HG03159 (cell line): ENCODE results near the gene ANKDD1A.
A peak's percentile ranks its signal among the peaks of the same experiment; 100 is the strongest.

ENCODE experiments used
- ATAC-seq: cut with Tn5 transposase; IDR thresholded peaks from one replicate; pipeline ENCODE4 v1.9.1; 2021; ENCODE audit warnings: mild to moderate bottlenecking, moderate library complexity; ENCODE audit not compliant: unreplicated experiment

The ANKDD1A gene

DNA sequence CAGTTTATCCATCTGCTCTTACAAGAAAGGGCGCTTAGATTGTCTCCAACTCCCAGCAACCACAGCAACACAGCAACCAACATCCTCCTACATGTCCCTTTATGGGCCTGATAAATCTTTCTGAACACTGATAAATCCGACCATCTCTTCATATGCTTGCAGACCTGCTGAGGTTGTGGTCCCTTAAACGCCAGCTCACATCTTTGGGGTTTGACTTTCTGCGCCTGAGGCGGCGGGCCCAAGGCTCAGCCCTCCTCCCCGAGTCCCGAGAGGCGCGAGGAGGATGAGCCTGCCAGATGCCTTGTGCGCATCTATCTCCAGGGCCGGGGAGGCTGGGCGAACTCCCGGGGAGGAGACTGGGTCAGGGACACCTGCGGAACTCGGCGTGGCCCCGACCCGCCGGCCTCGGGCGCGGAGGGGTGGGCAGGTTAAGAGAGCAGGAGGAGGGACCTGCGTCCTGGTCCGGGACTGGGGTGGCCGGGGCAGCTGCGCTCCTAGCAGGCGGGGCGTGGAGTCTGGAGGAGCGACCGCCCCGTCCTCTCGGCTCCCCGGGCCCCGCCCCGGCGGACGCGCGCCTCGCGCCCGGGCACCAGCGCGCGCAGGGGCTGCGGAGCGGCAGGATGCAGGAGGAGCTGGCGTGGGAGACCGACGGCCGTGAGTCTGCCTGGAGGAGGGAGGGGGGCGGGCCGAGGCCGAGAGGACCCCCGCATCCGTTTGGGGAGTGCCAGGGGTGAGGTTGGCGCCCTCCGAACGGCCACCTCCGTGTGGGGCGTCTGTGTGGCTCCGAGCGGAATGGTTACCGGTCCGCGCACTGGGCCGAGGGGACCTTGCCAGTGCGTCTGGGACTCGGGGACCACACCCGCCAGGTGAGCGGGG is at the start of gene ANKDD1A:
TSS of gene ANKDD1A (plus strand) at position 592 of the 876 bp plus-strand sequence. CDS start at position 621, 29 bp downstream.
- peak; percentile 60 for ATAC-seq

DNA sequence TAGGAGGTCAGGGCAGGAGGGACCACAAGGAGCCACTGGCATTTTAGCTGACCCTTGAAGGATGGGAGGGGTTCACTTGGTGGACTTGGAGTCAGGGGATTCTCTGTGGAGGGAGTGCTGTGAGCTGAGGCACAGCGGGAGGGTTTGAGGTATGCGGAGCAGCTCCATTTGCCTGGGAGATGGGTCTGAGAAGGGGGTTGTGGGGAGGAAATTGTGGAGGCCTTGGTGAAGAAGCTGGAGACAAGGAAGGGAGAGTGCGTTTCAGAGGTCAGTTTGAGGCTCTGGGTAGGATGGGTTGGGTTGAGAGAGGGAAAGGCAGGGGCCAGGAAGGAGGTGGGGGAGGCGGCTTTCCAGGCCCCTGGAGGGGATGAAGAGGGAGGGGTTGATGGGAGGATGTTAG is 49.7 kb upstream of the ANKDD1A start:
- ATAC-seq: no peak

DNA sequence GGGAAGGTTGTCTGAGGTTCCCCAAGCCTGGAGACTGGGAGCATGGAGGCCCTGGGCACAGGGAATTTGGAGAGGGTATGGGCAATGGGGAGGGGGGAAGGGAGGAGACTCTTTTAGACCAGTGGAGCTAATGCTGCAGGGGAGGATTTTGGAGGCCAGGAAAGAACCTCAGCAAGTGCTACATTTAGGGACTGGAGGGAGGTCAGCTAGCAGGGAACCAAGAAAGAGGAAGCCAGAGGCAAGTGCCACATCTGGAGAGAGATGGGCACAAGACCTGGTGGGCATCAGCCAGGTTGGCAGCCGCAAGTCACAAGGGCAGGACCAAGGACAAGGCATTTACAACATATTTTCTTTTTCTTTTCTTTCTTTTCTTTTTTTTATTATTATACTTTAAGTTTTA is 49.3 kb upstream of the ANKDD1A start:
- no peak for ATAC-seq

DNA sequence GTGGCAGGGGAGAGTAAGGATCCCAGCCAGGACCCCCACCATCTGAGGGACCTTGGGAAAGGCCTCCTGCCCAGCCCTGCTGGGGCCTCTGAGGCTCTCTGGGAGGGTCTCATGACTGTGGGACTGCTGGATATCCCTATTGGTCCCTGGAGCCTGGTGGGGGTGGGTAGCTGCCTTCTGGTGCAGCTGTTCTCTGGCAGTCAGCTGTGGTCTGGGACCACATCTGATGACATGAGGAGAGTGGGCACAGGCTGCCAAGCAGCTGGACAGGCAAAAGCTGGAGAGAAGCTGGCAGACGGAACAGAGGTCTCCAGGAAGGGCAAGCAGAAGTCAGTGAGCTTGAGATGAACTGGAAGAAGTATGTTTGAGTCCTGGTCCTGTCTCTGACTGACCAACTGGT is 47.6 kb upstream of the ANKDD1A start:
- ATAC-seq: no peak

DNA sequence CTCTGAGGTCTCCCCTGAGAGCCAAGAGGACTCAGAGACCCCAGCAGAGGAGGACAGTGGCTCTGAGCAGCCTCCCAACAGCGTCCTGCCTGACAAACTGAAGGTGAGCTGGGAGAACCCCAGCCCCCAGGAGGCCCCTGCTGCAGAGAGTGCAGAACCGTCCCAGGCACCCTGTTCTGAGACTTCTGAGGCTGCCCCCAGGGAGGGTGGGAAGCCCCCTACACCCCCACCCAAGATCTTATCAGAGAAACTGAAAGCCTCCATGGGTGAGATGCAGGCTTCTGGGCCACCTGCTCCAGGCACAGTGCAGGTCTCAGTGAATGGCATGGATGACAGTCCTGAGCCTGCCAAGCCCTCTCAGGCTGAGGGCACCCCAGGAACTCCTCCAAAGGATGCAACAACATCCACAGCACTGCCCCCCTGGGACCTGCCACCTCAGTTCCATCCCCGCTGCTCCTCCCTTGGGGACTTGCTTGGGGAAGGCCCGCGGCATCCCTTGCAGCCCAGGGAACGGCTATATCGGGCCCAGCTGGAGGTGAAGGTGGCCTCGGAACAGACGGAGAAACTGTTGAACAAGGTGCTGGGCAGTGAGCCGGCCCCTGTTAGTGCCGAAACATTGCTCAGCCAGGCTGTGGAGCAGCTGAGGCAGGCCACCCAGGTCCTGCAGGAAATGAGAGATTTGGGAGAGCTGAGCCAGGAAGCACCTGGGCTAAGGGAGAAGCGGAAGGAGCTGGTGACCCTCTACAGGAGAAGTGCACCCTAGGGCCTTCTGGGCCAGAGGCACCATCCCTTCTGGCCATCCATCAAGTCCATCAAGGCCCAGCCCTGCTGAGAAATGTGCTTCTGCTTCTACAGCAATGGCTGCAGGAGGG is 46.3 kb upstream of the ANKDD1A start:
- no peak for ATAC-seq

DNA sequence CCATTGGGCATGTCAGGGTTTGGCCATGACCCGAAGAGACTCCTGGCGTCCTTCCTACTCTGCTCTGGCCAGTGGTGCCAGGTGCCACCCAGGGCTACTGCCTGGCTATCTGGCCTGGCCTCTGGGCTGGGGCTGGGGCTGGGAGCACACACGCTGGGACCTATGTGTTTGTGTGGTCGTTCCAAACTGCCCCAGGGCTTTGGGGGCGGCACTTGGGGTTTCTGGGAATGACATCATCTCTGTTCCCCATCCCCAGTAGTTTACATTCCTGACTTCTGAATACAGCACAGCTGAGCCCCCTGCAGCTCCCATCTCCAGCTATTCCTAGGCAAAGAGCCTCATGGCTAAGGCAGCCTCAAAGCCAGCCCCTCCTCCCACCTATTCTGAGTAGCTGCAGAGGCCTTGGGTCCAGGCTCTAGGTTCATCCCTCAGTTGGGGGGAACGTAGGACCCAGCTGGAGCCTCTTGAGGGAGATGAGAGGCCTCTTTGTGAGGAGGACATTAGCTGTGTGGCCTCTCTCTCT is 45.6 kb upstream of the ANKDD1A start:
- ATAC-seq: no peak

DNA sequence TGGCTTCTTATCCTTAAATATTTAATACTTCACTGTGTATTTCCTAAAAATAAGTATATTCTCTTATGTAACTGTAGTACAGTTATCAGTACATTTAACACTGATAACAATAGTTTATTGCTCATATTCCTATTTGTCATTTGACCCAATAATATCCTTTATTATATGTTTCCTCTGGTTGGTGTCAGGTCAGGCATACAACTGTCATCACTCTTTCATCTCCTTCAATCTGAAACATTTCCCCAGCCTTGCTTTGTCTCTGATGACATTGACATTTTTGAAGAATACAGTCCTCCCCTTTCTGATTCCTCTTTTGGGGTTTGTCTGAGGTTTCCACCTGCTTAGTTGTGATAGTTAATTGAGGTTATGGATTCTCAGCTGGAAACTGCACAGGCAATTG is 42.2 kb upstream of the ANKDD1A start:
- ATAC-seq: no peak

DNA sequence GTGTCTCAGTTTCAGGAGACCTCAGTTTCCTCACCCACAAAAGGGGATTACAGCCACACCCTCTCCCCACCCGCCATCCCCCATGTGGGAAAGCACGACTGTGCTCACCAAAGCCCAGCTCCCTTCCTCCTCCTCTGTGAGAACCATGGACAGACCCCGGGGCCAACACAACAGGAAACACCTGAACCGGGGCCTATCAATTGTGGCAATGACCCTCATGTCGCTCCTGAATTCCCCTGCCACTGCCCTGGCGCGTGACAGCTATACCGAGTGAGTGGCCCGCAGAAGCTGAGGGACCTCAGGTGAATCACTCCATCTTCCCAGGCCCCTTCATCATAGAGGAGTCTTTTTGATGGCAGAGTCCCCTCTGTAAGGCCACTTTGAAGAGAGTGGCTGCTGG is 41.3 kb upstream of the ANKDD1A start:
- ATAC-seq: no peak

DNA sequence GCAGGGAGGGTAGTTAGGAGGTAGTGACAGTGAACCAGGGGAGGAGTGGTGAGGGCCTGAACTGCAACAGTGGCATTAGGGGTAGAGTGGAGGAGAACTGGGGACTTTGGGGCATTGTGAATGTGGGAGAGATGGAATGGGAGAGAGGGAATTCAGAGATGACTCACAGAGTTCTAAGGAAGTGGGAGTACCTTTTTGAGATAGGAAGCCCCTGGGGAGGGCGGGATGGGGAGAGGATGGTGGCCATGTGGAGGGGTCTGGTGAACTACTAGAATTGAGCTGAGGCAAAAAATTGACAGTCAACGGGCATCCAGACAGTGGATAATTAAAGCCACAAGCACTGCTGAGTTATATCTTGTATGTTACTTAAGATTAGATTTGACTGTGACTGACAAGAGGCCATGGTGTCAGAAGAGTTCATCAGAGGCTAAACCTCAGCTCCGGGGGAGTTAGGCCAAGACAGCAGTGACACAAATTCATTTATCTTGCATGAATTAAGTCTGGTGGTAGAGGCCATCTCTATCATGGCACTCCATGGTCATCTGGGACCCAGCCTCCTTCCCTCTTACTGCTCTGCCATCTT is 36.0 kb upstream of the ANKDD1A start:
- ATAC-seq: no peak

DNA sequence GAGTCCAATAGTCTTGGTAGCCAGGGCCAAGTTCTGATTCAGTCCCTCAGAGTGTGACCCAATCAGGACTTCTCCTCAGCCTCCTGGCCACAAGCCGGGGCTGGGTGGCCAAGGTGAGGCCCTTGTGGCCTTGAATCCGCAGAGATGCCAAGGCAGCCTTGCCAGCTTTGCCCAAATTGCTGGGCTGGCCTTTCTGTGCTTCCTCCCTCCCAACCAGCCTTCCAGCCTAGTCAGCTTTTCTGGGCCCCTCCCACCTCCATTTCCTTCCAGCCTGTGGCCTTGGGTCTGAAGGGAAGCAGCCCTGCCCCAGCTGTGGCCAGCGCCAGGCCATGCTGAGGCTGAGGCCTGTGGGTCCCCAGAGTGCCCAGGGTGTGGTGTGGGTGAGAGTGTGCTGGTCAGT is 34.3 kb upstream of the ANKDD1A start:
- ATAC-seq: no peak

DNA sequence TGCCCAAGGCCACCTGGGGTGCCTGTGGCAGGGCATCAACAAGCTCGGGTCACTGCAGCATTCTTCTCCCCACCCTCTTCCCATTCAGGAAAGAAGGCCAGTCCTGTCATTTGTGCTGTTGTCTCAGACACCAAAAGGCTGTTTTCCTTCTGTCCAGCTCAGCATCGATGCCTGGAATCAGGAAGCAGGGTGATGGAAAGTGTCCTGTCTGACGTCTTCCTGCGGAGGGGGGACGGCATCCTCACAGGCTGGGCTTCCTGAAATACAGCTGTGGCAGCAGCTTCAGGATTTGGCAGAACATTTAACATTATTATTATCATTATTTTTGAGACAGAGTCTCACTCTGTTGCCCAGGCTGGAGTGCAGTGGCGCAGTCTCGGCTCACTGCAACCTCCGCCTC is 33.0 kb upstream of the ANKDD1A start:
- no peak for ATAC-seq

DNA sequence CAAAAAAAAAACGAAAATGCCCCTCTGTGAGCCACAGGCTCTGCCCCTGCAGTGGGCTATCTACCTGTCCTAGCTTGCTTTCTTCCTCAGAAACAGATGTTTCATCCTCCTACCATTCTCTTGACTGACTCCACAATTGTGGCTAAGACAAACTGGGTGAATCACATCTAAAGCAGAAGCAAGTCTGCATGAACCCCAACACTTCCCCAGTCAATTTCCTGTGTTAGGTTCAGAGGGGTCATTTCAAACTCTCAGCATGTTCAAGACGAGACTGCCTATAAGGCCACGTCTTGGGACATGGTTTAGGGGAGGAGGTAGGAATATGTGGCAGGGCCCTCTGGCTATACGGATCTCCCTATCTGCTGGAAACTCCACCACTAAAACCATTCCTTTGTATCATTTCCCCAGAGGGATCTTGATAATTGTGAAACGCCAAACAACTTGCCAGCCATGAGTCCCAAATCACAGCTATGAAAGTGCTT is 28.6 kb upstream of the ANKDD1A start:
- ATAC-seq: no peak

DNA sequence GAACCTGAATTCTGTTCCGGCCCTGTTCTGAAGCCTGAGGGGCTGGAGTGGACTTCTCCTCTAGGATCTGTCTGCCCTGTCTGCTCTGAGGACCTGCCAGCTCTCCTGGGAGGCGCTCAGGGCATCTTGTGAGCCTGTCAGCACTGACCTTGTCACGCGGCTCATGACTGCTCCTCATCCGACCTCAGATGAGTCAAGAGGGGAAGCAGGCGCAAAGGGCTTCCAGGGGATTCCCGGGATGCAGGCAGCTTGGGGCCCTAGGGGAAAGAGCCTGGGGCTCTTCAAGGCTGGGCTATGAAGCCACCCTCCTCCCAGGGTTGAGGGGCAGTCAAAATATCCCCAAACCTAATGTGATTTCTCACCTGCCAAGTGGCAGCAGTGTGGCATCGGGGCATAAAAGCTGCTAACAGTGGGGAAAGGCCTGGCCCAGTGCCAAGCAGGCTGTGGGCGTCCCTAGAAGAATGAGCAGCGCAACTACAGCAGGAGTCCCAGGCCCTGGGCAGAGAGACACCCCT is 27.6 kb upstream of the ANKDD1A start:
- ATAC-seq: no peak

DNA sequence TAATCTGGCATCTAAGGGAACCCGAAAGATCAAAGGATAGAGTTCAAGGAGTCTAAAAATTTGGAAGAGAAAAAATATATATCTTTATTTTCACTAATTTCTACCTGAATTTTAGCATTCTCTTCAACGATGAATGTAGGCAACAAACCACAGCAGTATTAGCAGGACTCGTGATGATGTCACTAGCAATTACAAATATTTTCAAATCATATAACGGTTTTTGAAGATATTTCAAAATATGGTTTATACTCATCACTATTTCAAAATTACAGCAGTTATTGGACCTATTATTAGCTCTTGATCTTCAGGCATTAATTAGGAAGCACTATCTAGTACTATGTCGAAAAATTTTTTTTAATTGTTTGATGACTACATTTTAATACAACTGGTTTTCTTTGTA is 27.0 kb upstream of the ANKDD1A start:
- no peak for ATAC-seq

DNA sequence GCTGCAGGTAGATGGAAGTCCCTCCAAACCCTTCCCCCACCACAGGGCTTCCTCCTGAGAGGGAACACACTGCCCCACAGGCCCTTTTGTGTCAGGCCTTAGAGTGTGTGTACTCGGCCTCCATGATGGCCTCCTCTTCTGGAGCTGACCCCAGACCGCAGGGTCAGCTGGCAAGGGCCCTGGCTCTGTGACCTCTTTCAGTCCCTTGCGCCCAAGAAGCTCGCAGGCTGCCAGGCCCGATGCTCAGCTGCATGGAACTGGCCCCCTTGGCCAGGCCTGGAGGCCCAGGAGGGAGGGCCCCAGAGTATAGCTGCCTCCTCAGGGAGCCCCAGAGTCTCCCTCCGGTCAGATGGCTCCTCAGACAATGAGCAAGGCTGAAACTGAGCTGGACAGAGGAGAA is 23.4 kb upstream of the ANKDD1A start:
- no peak for ATAC-seq

DNA sequence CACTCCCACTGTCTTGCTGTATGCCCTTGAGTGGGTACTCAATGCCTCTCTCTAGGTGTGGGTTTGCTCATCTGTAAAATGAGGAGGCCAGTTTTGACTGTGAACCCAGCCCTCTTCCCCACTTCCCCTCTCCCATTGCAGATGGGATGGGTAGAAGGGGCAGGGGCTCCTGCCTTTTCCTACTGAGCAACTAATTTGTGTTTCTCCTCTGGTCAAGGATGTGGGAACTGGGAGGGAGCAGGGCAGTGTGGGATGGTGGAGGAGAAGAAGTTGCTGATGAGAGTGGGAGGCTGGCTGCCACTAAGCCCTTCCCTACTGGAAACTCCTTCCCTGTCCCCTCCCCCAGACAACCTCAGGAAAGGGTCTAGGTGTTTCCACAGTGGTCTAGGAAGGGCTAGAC is 20.1 kb upstream of the ANKDD1A start:
- ATAC-seq: no peak

DNA sequence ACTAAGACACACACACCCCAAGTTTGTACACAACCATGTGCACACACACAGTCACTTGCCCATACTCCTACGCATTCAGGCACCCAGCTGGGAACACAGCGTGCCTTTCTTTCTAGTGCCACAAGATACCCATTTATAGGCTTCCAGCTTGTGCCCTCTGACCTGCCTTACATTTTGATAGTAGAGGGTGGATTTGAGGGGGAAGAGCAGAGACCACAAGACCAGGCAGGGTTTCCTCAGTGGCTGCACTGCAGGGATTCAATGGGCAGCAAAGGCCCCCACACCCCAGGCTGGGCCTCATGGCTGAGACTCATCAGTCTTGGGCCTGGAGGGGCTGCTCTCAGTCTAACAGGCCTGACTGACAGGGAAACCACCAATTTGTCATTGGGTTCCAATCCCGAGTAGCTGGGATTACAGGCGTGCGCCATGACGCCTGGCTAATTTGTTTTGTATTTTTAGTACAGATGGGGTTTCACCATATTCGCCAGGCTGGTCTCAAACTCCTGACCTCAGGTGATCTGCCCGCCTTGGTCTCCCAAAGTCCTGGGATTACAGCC is 18.8 kb upstream of the ANKDD1A start:
- ATAC-seq: no peak

DNA sequence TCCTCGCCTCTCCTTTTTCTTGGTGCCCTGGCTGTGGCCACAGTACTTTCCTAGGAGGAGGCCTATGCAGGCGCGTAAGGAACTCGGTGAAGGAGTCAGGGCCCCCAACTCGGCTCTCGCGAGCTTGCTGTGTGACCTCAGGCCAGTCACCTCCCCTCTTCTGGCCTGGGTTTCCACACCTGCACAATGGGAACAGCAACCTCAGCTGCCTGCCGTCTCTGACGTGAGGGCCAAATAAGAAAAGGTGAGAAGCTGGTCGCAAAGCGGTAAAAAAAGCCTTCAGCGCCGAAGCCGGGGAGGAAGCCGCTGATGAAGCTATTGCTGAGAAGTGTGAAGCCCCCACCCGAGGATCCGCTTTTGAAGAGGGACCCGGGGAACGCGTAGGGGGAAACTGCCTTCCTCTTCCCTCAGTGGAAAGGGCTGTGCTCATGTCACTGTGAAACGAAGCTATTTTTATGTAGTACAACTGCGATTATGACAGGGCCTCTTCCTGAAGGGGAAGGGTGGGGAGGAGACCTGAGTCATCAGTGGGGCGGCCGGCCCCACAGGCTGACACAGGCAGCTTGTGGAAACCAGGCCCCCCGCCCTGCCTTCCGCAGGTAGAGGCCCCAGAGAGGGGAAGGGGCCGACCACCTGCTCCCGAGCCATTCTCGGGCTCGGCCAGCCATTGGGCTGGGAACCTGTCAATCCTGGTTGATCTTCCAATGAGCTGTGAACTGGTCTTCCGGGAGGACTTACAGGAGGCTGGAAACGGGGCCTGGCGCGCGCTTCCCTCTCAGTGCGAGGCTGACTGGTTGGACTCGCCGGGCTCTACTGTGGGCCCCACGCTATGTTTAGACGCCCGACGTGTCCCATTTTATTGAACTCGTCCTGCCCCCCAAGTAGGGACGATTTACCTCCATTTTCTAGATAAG is 18.0 kb upstream of the ANKDD1A start:
- ATAC-seq: peak; percentile 53

DNA sequence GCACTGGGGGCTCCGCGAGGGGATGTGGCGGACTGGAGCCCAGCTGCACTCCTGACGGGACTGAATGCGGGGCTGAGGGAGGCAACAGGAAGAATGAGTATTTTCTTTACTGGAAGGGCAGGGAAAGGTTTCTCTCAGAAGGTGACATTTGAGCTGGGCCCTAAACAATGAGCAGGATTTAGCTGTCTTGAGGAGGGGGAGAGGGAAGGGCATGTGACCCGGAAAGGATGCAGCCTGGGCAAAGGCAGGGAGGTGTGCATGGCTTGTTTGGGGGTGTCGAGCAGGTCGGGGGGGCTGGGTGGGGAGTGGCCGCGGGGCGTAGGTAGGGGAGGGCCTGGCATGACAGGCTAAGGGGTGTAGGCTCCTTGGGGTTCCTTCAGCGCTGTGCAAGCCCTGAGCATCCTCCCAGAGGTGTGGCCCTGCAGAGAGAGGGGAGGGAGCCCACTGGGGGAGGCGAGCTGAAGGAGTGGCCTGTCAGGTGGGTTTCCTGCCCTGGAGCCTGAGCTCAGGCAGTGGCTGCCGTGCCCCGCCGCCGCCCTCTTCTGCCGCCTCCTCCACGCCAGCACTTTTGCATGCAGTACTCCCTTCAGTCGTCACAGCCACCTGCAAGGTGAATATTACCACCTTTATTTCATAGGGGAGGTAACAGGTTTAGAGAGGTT is 17.2 kb upstream of the ANKDD1A start:
- ATAC-seq: no peak
